NCI-H460 (cell line): ENCODE results near the gene ABCA4. TPM values are rescaled to one million over a fixed set of nuclear protein-coding genes. Genes with fewer than 3 reads are reported as not detected.

Experiments used
- DNase-seq: peaks from one replicate; pipeline ENCODE4 v3.0.0-alpha.2; 2016; ENCODE audit warnings: low read depth; ENCODE audit errors: extremely low read depth
- total RNA-seq: library from RNA; depleted of rRNA; stranded (reverse); fragments of >200 nt; shearing (Covaris generic); gene quantifications from 2 replicates; pipeline ENCODE4 v1.2.3, GENCODE V29; 2014

ABCA4 gene
- total RNA-seq, 1 experiment from 2014 or later: not detected

DNA sequence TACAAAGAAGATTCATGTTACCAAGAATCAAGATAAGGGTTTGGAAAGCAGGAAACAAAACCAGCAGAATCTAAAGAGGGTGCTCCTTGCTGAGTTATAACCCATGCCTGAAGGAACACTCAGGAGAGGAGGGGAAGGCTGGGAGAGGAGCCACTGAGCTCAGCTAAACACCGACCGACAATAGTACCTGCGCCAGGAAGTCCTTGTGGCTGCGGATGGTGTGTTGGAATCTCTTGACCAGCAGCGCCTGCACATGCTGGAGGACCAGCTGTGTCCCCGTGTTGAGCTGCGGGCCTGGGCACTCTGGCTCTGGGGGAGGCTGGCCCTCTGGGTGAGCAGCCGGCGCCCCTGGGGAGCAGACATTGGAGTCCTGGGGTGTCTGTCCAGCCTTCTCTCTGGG, 89.4 kb downstream of the ABCA4 start:
- DNase-seq: no peak

DNA sequence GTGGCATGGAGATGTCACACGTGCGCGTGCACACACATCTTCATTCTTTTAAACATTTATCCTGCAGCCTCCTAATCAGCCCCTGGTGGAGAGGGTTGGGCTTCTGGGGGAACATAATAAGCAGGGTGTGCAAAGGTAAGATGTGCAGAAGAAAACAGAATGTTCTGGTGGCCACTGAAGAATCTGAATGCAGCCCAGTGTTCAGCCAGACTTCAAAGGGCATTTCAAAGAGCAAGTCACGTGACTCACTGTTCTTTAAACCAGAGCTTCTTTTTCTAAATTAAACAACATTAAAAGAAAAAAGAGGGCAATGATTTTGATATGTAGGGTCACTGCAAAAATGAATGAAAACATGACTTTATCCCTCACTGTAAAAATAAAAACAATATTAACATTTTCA, 89.8 kb downstream of the ABCA4 start:
- DNase-seq: no peak

DNA sequence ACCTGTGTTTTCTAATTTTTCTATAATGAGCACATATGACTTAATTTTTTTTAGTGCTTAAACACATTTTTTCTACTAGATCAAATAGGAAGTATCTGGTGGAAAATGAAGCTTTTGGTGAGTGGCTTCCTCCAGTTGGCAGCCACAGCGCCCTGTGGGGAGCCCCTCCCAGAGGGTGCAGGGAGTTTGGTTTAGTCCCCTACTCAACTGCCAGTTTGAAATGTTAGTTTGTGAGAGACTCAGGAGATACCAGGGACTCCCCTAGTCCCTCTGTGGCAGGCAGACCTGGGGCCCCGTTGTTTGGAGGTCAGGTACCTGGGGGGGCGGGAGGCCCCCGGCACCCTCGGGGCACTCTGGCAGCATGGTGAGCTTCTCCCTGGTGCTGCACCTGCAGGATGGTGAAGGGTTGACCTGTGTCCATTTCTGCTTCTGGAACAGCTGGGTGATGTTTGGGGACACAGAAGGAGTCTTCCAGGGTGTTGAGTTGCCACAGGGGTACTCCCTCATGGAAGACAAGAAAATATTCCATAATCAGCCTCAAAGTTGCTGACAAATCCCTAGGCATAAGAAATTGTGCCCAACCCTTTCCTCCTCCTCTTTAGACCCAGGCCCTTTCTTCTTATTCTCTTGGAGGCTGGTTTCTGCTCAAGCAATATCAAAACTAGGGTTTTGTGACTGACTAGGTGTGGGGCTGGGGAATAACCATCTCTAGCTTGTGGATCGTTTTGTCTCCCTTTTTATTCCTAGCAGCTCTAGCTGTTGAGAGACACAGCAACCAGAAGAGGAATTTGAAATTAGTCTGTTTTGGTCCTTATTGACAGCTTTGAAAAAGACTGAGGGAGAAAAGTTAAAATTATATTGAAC, 91.6 kb downstream of the ABCA4 start:
- no peak for DNase-seq

DNA sequence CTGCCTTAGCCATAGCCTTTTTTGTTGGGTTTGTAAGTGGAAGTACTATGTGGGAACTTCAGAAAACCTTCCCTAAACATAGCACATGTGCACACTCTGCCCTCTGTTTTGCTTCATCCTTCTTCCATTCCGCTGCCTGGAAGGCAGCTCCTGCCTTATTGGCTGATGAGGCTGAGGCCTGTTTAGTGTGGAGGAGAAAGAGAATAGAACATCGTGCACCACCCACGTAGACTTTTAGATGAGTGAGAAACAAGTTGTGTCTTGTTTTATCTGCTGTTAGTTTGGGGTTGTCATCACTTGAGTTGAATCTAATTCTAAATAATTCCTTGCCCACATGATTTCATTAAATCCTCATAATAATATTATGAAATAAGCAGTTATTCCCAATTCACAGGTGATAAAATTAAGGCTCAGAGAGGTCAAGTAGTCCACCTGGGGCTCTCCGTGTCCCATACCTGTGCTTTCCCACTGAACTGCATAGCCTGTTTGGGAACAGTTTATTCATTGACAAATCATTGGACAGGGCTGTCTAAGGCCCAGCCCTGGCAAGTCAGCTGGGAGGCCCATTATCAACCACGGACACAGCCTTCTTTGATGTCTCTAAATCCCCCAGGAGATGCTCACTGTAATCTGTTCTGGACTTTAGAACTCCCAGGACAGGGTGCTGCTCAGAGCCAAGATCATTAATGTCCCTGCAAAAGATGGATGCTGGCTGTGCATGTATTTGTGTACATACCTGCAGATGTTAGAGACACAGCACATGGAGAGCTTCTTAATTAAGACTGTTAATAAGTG, 93.0 kb downstream of the ABCA4 start:
- no peak for DNase-seq

DNA sequence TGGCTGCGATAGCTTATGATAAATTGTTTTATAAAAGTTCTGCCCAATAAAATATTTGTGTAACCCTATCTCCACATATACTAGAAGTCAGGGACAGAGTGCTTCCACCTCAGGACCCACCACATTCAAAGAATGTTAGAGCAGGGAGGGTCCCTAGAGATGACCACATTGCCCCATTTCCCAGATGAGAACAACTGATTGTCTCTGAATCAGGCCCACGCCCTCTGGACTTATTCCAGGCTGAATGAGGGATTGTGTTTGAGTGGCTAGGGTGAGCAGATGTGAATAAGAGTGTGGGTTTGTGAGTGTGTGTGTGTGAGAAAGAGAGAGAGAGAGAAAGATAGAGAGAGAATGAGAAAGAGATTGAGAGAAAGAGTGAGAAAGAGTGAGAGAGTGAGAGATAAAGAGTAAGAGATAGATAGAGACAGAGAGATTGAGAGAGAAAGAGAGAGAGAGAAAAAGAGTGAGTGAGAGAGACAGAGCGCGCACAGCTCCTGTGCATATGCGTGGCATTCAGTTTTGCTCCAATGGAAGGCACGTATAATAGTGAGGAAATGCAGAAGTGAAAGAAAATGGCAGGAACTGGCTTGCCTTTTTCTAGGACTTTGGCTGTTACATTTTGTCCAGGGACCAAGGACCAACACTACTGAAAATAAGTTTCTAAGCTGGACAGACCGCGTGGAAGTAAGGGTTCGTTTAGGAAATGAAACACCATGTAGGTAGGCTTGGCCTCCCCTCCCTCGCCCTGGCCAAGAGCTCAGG, 94.1 kb downstream of the ABCA4 start:
- DNase-seq: no peak

DNA sequence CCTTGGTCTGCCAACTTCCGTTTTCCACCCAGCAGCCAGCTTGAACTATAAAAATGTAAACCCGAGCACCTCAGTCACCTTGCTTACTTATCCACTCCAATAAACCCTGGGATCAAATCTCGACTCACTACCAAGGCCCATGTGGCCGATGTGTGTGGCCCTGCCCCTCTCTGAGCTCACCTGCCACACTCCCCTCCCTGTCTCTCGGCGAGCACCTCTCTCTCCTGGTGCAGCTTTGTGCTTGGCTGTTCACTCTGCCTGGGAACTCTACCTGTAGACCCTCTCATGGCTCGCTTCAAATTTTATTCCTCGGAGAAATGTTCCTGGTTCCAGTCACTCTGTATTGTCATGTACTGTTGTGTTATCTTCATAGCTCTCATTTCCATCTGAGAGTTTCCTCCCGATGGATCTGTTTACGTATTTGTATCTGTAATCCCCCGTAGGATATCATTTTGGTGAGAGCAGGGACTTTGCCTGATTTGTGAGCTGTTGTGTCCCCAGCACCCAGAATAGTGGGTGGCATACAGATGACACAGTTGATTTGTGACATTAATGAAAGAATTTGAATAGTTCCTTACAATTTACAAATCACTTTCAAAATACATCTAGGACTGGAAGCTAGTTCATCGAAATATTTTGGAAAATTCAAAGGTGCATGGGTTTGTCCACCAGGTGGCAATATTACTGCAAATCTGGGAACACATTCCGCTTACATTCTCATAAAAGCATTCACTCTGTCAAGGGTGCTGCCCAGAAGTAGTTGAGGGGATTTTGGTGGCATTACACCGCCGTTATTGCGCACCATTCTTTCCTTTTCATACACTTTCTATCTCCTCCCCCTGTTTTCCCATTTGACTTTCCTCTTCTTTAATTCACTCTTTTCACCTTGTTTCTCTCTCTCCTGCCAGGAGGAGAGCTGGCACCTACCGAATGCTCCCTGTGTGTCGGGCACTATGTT, 95.3 kb downstream of the ABCA4 start:
- peak; percentile 51 for DNase-seq

DNA sequence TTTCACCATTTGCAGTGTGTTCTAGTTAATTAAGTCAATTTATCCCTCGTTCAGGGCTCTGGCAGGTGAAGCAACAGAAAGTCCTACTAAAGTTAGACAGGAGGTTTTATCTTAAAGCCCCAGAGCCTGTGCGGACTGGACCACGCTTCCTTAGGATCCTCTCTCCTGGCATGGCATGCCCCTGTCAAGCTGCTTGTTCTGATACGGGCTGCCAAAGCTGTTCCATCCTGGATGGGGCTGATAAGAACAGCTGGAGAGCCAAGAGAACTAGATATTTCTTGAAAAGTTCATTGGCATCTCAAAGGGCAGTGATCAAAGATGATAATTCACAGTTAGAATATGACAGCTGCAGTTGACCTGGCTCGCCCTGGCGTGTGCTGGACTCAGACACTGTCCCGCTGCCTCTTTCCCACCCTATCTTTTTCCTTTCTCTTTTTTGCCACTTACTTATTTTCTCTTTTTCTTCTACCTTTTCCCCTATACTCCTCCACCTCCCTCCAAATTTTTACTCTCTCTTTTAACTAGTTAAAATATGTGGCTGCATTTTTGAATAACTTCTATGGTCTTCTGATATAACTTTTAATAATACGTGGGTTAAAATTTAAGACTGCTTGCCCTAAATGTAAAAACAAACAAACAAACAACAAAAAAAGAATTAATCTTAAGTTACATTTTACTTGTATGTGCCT, 96.7 kb downstream of the ABCA4 start:
- DNase-seq: no peak

DNA sequence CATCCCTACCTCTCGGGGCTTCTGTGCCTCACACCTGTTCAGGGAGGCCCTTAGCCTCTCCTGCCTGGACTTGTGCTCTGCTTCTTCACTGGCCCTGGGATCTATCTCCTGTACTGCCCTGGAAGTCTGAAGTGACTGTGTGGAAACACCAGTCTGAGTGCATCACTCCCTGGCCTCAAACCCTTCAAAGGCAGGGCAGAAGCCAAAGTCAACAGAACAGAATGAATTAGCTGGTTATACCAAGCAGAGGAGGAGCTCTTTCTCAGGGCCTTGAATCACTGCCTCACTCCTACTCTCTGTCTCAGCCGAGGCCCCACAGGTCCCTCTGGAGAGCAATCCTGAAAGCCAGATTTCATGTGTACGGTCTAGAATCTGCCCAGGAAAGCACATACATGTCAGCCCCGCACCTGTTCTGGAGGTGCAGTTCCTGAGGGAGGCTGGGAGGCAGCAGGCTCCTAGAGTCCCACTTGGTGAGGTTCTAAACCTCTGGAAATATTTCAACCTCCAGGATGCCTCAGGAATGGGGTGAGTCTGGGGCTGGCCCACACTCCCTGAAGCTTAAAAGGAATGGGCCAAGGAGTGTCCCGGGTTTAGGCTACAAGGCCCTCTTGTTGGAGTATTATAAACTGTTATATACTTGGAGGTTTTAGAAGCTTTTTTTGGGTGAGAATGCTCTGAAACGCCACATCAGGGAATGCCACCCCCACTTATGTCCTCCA, 98.3 kb downstream of the ABCA4 start:
- peak; percentile 51 for DNase-seq

DNA sequence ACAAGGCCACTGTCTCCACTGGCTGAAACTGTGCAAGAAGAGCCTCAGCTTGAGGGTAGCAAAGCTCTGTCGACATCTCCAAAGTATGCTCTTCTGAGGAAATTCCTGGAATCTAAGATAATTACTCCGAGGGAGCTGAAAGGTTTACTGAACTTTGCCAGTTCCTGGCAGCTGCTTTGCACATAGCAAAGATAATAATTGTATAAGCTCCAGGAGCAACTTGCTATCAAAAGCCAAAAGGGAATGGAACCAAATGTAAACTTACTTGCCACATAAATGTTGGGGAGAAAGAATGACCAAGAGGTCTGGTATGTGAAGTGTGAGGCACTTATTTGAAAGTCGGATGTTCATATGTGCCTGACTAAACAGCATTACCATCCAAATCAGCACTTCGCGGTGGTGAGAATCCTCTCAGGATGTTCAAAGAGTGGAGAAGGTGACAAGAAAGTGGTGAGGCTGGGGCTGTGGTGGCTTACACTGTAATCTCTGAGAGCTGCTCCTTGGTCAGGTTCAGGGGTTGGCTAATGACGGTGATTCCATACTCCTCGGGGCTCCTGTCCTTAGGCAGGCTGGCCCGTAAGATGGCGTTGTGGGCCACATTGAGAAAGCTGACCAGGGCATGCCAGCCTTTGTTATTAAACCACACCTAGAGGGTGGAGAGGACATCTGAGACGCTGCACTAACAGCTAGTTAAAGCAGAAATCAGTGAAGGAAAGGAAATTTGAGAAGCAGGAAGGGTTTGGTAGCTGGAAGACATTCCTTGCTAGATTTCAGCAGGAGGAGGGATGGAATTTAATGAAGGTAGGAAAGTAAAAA, 100.0 kb downstream of the ABCA4 start:
- DNase-seq: no peak

DNA sequence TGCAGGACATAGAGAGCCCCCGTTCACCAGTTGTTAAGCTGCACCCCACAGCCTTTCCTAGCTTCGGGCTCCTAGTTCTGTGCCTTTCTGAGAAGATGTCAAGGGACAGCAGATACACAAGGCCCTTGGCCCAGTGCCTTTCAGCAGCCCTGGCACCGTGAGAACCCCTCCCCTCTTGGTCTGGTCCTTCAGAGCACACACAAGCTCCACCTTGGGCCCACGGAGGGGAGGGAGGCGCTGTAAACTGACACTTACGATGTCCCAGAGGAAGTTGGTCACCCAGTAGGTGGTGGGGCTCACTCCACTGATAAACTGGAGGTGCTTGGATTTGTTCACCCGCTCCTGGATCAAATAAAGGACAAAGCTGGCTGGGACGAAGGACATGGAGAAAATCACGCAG, 101.6 kb downstream of the ABCA4 start:
- DNase-seq: no peak

DNA sequence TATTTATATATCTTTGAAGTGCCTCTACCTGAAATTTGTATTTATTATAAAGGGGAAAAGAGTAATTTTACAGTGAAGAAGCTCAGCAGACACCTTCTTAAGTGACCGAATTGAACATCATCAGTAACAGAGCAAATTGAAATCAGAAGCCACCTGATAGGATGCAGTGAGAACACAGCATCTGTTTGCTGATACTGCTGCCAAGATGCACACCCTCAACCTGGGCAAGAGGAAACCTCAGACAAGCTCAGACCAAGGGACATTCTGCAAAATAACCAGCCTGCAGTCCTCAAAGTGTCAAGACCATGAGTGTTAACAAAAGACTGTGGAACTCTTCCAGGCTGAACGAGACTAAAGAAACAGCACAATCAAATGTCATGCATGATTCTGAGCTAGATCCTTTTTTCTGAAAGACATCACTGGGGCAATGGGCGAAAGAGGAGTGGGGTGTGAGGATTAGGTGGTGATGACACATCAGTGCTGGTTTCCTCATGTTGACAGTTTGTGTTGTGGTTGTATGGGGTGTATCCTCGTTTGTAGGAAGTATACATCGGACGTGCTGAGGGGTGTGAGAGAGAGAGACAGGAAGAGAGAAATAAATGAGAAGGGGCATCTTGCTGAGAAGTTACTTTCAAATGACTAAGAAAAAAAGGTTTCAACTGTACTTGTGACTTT, 103.7 kb downstream of the ABCA4 start:
- peak; percentile 30 for DNase-seq

DNA sequence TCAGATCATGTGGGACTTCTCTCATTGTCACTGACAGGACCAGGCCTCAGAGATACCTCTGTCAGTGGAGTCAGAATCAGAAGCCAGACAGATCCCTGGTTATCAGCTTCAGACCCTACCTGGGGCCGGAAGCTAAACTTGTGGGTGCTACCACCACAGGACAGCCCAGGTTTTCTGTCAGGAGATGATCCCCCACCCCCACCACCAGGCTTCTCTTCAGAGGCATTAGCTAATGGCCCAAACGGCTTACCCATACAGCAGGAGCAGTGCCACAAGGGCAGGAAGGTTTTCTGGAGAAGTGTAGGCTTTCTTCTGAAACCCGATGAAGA, 105.5 kb downstream of the ABCA4 start:
- no peak for DNase-seq

DNA sequence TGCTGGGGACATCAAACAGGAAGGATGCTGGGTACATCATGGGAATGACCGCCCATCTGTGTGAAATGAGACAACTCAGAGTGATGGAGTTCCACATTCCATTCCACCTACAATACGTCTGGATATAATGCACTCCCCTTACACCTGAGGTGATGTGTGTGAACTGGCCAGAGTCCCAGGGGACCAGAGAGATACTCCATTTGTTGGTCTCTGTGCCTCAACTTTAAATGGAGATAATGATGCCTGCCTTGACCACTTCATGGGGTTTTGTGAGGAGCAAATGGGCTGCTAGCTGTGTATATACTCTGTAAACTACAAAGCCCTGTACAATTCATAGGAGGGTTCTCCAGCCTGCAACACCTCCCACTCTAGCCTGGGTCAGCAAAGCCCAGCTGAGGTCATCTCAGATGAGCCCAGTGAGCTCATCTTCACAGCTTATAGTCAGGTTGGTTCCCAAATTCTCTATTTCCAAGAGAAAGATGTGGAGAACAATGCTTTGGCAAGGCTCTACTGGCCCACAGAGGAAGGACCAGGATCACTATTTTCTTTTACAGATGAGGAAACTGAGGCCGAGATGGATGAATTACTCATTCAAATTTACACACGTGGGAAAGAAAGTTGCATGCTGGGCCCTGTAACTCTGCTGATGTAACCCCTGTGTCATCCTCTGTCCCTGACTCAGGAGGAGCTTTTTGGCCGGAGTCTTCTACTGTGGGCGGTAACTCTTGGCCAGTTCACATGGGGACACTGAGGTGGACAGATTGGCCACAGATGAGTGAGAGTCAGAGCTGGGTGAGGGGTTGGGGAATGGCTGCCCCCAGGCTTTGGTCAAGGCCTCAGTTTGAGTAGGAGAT, 106.1 kb downstream of the ABCA4 start:
- peak; percentile 35 for DNase-seq

DNA sequence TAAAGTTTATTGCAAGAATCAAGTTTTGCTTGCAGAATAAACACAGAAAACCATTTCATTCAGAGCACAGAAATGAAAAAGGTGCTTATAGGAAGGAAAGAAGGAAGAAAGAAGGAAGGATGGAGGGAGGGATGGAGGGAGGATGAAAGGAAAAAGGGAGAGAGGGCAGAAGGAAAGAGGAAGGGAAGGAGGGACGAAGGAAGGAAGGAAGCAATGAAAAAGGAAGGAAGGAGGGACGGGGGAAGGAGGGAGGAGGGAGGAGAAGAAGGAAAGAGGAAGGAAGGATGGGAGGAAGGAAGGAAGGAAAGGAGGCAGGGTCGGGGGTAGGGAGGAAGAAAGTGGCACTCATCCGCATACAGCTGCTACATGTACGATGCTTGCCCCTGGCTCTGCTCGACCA, 106.9 kb downstream of the ABCA4 start:
- DNase-seq: no peak

DNA sequence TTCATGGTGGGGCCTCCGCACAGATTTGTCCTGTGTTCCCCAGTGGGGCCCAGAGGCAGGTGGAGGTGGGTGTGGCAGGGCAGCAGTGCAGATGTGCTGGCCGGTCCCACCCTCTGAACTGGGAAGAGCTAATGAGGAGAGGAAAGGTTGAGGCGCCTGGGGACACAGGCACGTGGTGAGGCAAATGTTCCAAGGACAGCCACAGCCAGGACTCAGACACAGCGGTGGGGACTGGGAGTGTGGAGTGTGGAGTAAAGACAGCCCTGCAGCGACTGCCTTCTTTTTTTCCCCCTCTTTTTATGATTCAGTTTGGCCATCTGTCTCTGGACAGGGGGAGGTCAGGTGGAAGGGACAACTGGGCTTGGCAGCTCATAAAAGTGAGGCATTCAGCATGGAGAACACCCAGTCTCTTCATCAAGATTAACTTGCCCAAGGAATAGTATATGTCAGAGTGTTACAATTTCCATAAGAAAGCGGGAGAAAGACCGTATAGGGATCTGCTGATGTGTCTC, 107.5 kb downstream of the ABCA4 start:
- no peak for DNase-seq

DNA sequence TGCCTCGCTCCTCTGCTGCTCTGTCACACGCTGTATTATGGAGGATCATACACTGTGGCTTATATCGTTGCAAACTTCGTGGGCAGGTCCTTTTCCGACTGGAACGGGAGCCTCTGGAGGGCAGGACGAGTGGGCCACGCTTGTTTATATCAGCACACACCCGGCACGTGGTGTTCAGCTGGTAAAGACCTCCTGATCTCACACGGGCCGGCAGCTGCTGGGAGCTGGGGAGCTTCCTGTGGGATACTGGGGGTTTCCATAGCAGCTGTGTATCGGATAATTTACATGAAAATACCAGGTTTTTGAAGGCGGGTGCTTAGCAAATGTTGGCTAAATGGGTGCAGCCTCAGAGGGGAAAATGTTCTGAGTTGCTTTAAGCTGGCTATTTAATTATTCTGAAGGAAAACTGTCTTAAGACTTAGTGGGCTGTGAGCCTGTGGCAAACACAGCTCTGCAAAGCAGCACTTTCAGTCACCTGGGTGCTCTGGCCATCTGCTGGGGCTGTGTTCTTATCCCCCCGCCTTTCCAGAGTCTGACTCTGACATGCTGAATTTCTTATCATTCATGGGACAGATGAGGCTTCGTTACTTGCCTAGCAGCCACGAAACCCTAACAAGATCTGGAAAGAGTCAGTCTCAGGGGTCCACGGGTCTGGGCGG, 108.1 kb downstream of the ABCA4 start:
- no peak for DNase-seq
